MM.1S (cell line): ENCODE measurements around the gene DHX36.

ENCODE experiments used
- DNase-seq: peaks from one replicate; pipeline ENCODE4 v3.0.0-alpha.2; 2015
- H2AFZ ChIP-seq: fragments of 300-600 bp; sonication (generic); 2 replicates; pipeline ENCODE4 v1.6.0; 2016; ENCODE audit warnings: antibody characterized with exemption, low read length
- H3F3A ChIP-seq: fragments of 300-600 bp; sonication (generic); 2 replicates; pipeline ENCODE4 v1.6.1; 2016; ENCODE audit warnings: mild to moderate bottlenecking, antibody characterized with exemption, low read length, moderate library complexity, mixed read lengths; ENCODE audit not compliant: insufficient read depth
- H3K27ac ChIP-seq: fragments of 300-600 bp; sonication (generic); 2 replicates; pipeline ENCODE4 v1.5.1; 2016; ENCODE audit warnings: mild to moderate bottlenecking, low read length
- H3K27me3 ChIP-seq: fragments of 300-600 bp; sonication (generic); replicated peaks from 2 replicates; pipeline ENCODE4 v1.6.0; 2016; ENCODE audit warnings: low read length; ENCODE audit not compliant: insufficient read depth
- H3K36me3 ChIP-seq: fragments of 300-600 bp; sonication (generic); replicated peaks from 2 replicates; pipeline ENCODE4 v1.6.1; 2016; ENCODE audit warnings: mild to moderate bottlenecking, low read length, mixed read lengths; ENCODE audit not compliant: insufficient read depth
- H3K4me1 ChIP-seq: fragments of 300-600 bp; sonication (generic); 2 replicates; pipeline ENCODE4 v1.6.1; 2016; ENCODE audit warnings: low read length, mixed read lengths
- H3K4me2 ChIP-seq: fragments of 300-600 bp; sonication (generic); 2 replicates; pipeline ENCODE4 v1.6.0; 2016; ENCODE audit warnings: low read depth, low read length
- H3K4me3 ChIP-seq: fragments of 300-600 bp; sonication (generic); 2 replicates; pipeline ENCODE4 v1.5.1; 2016; ENCODE audit warnings: low read length, mixed read lengths
- H3K79me2 ChIP-seq: fragments of 300-600 bp; sonication (generic); 2 replicates; pipeline ENCODE4 v1.6.1; 2016; ENCODE audit warnings: mixed run types, low read length, mixed read lengths
- H3K9ac ChIP-seq: fragments of 300-600 bp; sonication (generic); 2 replicates; pipeline ENCODE4 v1.6.1; 2016; ENCODE audit warnings: low read length, mixed read lengths
- H3K9me2 ChIP-seq: fragments of 300-600 bp; sonication (generic); replicated peaks from 2 replicates; pipeline ENCODE4 v1.6.1; 2016; ENCODE audit warnings: mild to moderate bottlenecking, low read length, mixed read lengths; ENCODE audit not compliant: insufficient read depth
- H3K9me3 ChIP-seq: fragments of 300-600 bp; sonication (generic); replicated peaks from 2 replicates; pipeline ENCODE4 v1.6.1; 2016; ENCODE audit warnings: mild to moderate bottlenecking, low read length, mixed read lengths; ENCODE audit not compliant: insufficient read depth
- H4K20me1 ChIP-seq: fragments of 300-600 bp; sonication (generic); 2 replicates; pipeline ENCODE4 v1.6.1; 2016; ENCODE audit warnings: mild to moderate bottlenecking, low read length, moderate library complexity, mixed read lengths; ENCODE audit not compliant: insufficient read depth
- CTCF ChIP-seq: fragments of 300-600 bp; sonication (generic); IDR thresholded peaks from 2 replicates; pipeline ENCODE4 v1.5.1; 2016; ENCODE audit warnings: antibody characterized with exemption, low read length, mixed read lengths
- EZH2 ChIP-seq: fragments of 300-600 bp; sonication (generic); optimal IDR thresholded peaks from 2 replicates; pipeline ENCODE3; 2017; ENCODE audit warnings: low read depth, mild to moderate bottlenecking, antibody characterized with exemption, low read length, mixed read lengths
- EZH2phosphoT487 ChIP-seq: fragments of 300-600 bp; sonication (generic); IDR thresholded peaks from 2 replicates; pipeline ENCODE4 v1.6.1; 2018; ENCODE audit warnings: antibody characterized with exemption, low read length

Gene DHX36

GRCh38 chr3:154228561-154229216 is 95.6 kb downstream of the DHX36 start:
- H3K4me3 ChIP-seq = no peak overlapping the region
- H3K9me2 ChIP-seq = no peaks in the 10 kb centered on the region
- TF ChIP-seq EZH2phosphoT487 = no peak
- TF ChIP-seq EZH2 = no peak
- TF ChIP-seq CTCF = no peak
- H3K36me3 ChIP-seq = no peaks in the 10 kb centered on the region
- H3K27me3 ChIP-seq = no peaks in the 10 kb centered on the region
- H3K4me1 ChIP-seq = no peaks in the 10 kb centered on the region
- no peaks in the 10 kb centered on the region for H3F3A ChIP-seq
- no peak for DNase-seq
- no peak overlapping the region for H3K27ac ChIP-seq
- no peak overlapping the region for H3K4me2 ChIP-seq
- no peak overlapping the region for H3K9ac ChIP-seq
- H3K9me3 ChIP-seq = no peaks in the 10 kb centered on the region
- H3K79me2 ChIP-seq = no peaks in the 10 kb centered on the region
- no peak overlapping the region for H2AFZ ChIP-seq
- H4K20me1 ChIP-seq = no peaks in the 10 kb centered on the region

GRCh38 chr3:154227531-154227930 is 96.8 kb downstream of the DHX36 start:
- Histone ChIP-seq H3F3A (no peaks in the 10 kb centered on the region), H3K9ac (no peak overlapping the region), H3K27me3 (no peaks in the 10 kb centered on the region), H3K4me3 (no peak overlapping the region), H3K27ac (no peak overlapping the region), H3K9me2 (no peaks in the 10 kb centered on the region), H2AFZ (no peak overlapping the region), H3K79me2 (no peaks in the 10 kb centered on the region), H3K4me1 (no peaks in the 10 kb centered on the region), H3K9me3 (no peaks in the 10 kb centered on the region), H4K20me1 (no peaks in the 10 kb centered on the region), H3K4me2 (no peak overlapping the region), H3K36me3 (no peaks in the 10 kb centered on the region)
- no peak for TF ChIP-seq CTCF
- no peak for TF ChIP-seq EZH2
- no peak for TF ChIP-seq EZH2phosphoT487
- no peak for DNase-seq

GRCh38 chr3:154225536-154225935 is 98.8 kb downstream of the DHX36 start:
- Histone ChIP-seq H4K20me1 (no peaks in the 10 kb centered on the region), H3K27ac (no peak overlapping the region), H3K4me3 (no peak overlapping the region), H3K27me3 (no peaks in the 10 kb centered on the region), H3F3A (no peaks in the 10 kb centered on the region), H3K79me2 (no peaks in the 10 kb centered on the region), H3K4me1 (no peaks in the 10 kb centered on the region), H3K9me3 (no peaks in the 10 kb centered on the region), H3K9ac (no peak overlapping the region), H3K36me3 (no peaks in the 10 kb centered on the region), H3K4me2 (no peak overlapping the region), H2AFZ (no peak overlapping the region), H3K9me2 (no peaks in the 10 kb centered on the region)
- DNase-seq = no peak
- TF ChIP-seq EZH2phosphoT487 = no peak
- no peak for TF ChIP-seq EZH2
- no peak for TF ChIP-seq CTCF
